Endothelial cell of umbilical vein (primary cell): ENCODE data around the gene SETD1A.

Experiments
- CTCF ChIP-seq, 2 donors: IDR thresholded peaks; 1 replicate in 1 of 2; 2 replicates in 1 of 2; pipeline ENCODE4 v1.5.1; 2011; ENCODE audit warnings: low read length in 2 of 2, mild to moderate bottlenecking in 2 of 2, moderate library complexity in 2 of 2, control low read depth in 1 of 2, inconsistent platforms in 1 of 2, low read depth in 1 of 2; ENCODE audit not compliant: insufficient read depth in 1 of 2; ENCODE audit errors: extremely low read depth in 1 of 2
- EZH2 ChIP-seq: IDR thresholded peaks from 2 replicates; pipeline ENCODE4 v1.6.1; 2012; ENCODE audit warnings: borderline replicate concordance, low read depth, mild to moderate bottlenecking, moderate library complexity, low read length, inconsistent platforms; ENCODE audit not compliant: severe bottlenecking
- POLR2A ChIP-seq: IDR thresholded peaks from 2 replicates; pipeline ENCODE4 v1.6.1; 2012; ENCODE audit warnings: low read depth, mild to moderate bottlenecking, control low read depth, low read length
- POLR2AphosphoS5 ChIP-seq: IDR thresholded peaks from 2 replicates; pipeline ENCODE4 v1.6.1; 2012; ENCODE audit warnings: low read depth, mild to moderate bottlenecking, control low read depth, low read length, moderate library complexity; ENCODE audit not compliant: insufficient read depth

GRCh38 chr16:30942426-30942806, 15.1 kb upstream of the SETD1A start:
- TF ChIP-seq CTCF (IDR thresholded peaks at IDR 0.05; ENCODE audit: extremely low read depth in 1 of 2, insufficient read depth in 1 of 2, low read depth in 1 of 2, low read length in 2 of 2): no peak
- TF ChIP-seq POLR2A: no peak
- TF ChIP-seq EZH2: no peak
- no peak for TF ChIP-seq POLR2AphosphoS5
